ENCODE measurements around the gene CCDC170. TPM values are rescaled to one million over a fixed set of nuclear protein-coding genes. Genes with fewer than 3 reads are reported as not detected.

CCDC170 gene
- total and polyA plus RNA-seq, 2 donors (not counting 1 experiment from before 2014, with no cell fraction given) = 0.76 to 0.83 TPM

DNA sequence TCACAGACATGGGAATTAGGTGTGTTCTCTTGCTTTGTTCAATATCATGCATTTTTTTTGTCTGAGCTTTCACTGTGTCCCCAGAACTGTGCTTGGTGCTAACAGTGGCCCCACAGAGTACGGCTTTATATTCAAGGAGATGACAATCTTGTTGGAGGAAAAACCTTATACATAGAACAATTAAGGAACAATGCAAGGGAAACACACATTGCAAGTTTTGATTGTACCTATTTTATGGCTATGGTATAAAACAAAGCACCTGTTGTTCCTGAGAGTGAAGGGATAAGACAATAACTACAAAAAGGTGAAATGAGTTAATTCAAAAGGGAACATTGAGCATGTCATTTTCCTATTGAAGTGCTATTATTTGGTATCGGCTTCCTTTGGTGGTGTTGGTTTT, 169.7 kb downstream of the CCDC170 start:
- no peak for DNase-seq (ENCODE audit: low read depth in 2 of 2)
- Histone ChIP-seq H3K4me3 (replicated peaks in 1 of 4; ENCODE audit: control extremely low read depth in 1 of 4, insufficient read depth in 1 of 4, low read depth in 3 of 4, low read length in 4 of 4) (no peak overlapping the region), H3K4me2 (ENCODE audit: extremely low read depth, insufficient read depth, low read length) (no peak overlapping the region), H3K27me3 (ENCODE audit: control insufficient read depth, insufficient read depth, low read length) (no peaks in the 10 kb centered on the region), H3K9me3 (ENCODE audit: control insufficient read depth, insufficient read depth, low read depth, low read length) (no peaks in the 10 kb centered on the region), H4K20me1 (ENCODE audit: control insufficient read depth, extremely low read depth, insufficient read depth, low read length) (no peaks in the 10 kb centered on the region), H3K36me3 (ENCODE audit: control insufficient read depth, insufficient read depth, low read length) (no peaks in the 10 kb centered on the region), H3K9ac (ENCODE audit: insufficient read depth, low read length) (no peak overlapping the region), H3K79me2 (ENCODE audit: control insufficient read depth, insufficient read depth, low read length) (no peaks in the 10 kb centered on the region), H3K4me1 (ENCODE audit: control insufficient read depth, extremely low read depth, insufficient read depth, low read length) (no peaks in the 10 kb centered on the region), H2AFZ (ENCODE audit: low read length) (no peak overlapping the region), H3K27ac (ENCODE audit: insufficient read depth, low read length) (no peak overlapping the region)
- TF ChIP-seq CTCF (conservative IDR thresholded peaks at IDR 0.05 in 1 of 2, IDR thresholded peaks at IDR 0.05 in 1 of 2; ENCODE audit: low read depth in 1 of 2, low read length in 2 of 2) (no peak), EZH2 (IDR thresholded peaks at IDR 0.05; ENCODE audit: low read length, missing control alignments) (no peak)

GRCh38 chr6:151664390-151664789, 170.6 kb downstream of the CCDC170 start:
- TF ChIP-seq CTCF (conservative IDR thresholded peaks at IDR 0.05 in 1 of 2, IDR thresholded peaks at IDR 0.05 in 1 of 2; ENCODE audit: low read depth in 1 of 2, low read length in 2 of 2) (no peak), EZH2 (IDR thresholded peaks at IDR 0.05; ENCODE audit: low read length, missing control alignments) (no peak)
- Histone ChIP-seq H3K9me3 (ENCODE audit: control insufficient read depth, insufficient read depth, low read depth, low read length) (no peaks in the 10 kb centered on the region), H3K27ac (ENCODE audit: insufficient read depth, low read length) (no peak overlapping the region), H3K4me1 (ENCODE audit: control insufficient read depth, extremely low read depth, insufficient read depth, low read length) (no peaks in the 10 kb centered on the region), H3K36me3 (ENCODE audit: control insufficient read depth, insufficient read depth, low read length) (no peaks in the 10 kb centered on the region), H3K9ac (ENCODE audit: insufficient read depth, low read length) (no peak overlapping the region), H3K4me3 (replicated peaks in 1 of 4; ENCODE audit: control extremely low read depth in 1 of 4, insufficient read depth in 1 of 4, low read depth in 3 of 4, low read length in 4 of 4) (no peak overlapping the region), H4K20me1 (ENCODE audit: control insufficient read depth, extremely low read depth, insufficient read depth, low read length) (no peaks in the 10 kb centered on the region), H3K79me2 (ENCODE audit: control insufficient read depth, insufficient read depth, low read length) (no peaks in the 10 kb centered on the region), H3K4me2 (ENCODE audit: extremely low read depth, insufficient read depth, low read length) (no peak overlapping the region), H3K27me3 (ENCODE audit: control insufficient read depth, insufficient read depth, low read length) (no peaks in the 10 kb centered on the region), H2AFZ (ENCODE audit: low read length) (no peak overlapping the region)
- no peak for DNase-seq (ENCODE audit: low read depth in 2 of 2)

DNA sequence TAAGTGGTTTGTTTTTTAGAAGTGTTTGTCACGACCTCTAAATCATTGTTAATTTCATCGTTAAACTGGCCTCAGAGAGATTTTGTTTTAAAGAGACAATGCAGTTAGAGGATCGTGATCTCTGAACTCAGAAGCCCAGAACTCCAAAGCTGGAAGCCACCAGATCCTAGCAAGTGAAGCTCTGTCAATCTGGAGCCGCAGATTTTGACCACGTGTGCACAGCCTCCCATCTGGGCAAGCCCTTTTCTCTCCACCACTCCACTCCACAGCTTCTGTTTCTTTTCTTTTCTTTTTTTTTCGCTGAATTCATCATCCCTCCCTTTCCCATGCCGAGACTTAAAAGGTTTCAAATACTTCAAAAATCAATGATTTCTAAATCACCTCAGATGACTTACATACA, 171.5 kb downstream of the CCDC170 start:
- no peaks in the 10 kb centered on the region for H3K36me3 ChIP-seq (ENCODE audit: control insufficient read depth, insufficient read depth, low read length)
- H3K79me2 ChIP-seq (ENCODE audit: control insufficient read depth, insufficient read depth, low read length) = no peaks in the 10 kb centered on the region
- H3K4me3 ChIP-seq (replicated peaks in 1 of 4; ENCODE audit: control extremely low read depth in 1 of 4, insufficient read depth in 1 of 4, low read depth in 3 of 4, low read length in 4 of 4) = no peak overlapping the region
- no peak for DNase-seq (ENCODE audit: low read depth in 2 of 2)
- no peak overlapping the region for H3K27ac ChIP-seq (ENCODE audit: insufficient read depth, low read length)
- no peaks in the 10 kb centered on the region for H3K9me3 ChIP-seq (ENCODE audit: control insufficient read depth, insufficient read depth, low read depth, low read length)
- no peaks in the 10 kb centered on the region for H3K4me1 ChIP-seq (ENCODE audit: control insufficient read depth, extremely low read depth, insufficient read depth, low read length)
- TF ChIP-seq EZH2 (IDR thresholded peaks at IDR 0.05; ENCODE audit: low read length, missing control alignments) (no peak), CTCF (conservative IDR thresholded peaks at IDR 0.05 in 1 of 2, IDR thresholded peaks at IDR 0.05 in 1 of 2; ENCODE audit: low read depth in 1 of 2, low read length in 2 of 2) (no peak)
- H3K4me2 ChIP-seq (ENCODE audit: extremely low read depth, insufficient read depth, low read length) = no peak overlapping the region
- no peaks in the 10 kb centered on the region for H4K20me1 ChIP-seq (ENCODE audit: control insufficient read depth, extremely low read depth, insufficient read depth, low read length)
- no peaks in the 10 kb centered on the region for H3K27me3 ChIP-seq (ENCODE audit: control insufficient read depth, insufficient read depth, low read length)
- no peak overlapping the region for H3K9ac ChIP-seq (ENCODE audit: insufficient read depth, low read length)
- no peak overlapping the region for H2AFZ ChIP-seq (ENCODE audit: low read length)
